Muscle layer of duodenum (tissue), 2 donors: ENCODE data around the gene PAK5.

Experiments used
- H3K27ac ChIP-seq: one replicate; pipeline ENCODE4 v1.7.0; 2013; ENCODE audit warnings: mild to moderate bottlenecking, low read length
- H3K27me3 ChIP-seq: one replicate; pipeline ENCODE4 v1.7.0; 2013; ENCODE audit warnings: low read depth, mild to moderate bottlenecking, control low read depth, low read length
- H3K36me3 ChIP-seq, 2 donors: one replicate each; pipeline ENCODE4 v1.7.0; 2013; ENCODE audit warnings: low read length in 2 of 2, control low read depth in 1 of 2, mild to moderate bottlenecking in 1 of 2; ENCODE audit not compliant: insufficient read depth in 2 of 2, control insufficient read depth in 1 of 2
- H3K4me1 ChIP-seq, 2 donors: one replicate each; pipeline ENCODE4 v1.7.0; 2013; ENCODE audit warnings: low read length in 2 of 2, mild to moderate bottlenecking in 2 of 2, control low read depth in 1 of 2, moderate library complexity in 1 of 2; ENCODE audit not compliant: insufficient read depth in 2 of 2, control insufficient read depth in 1 of 2
- H3K4me3 ChIP-seq, 2 donors: one replicate each; pipeline ENCODE4 v1.7.0; 2013; ENCODE audit warnings: low read length in 2 of 2, low read depth in 1 of 2, mild to moderate bottlenecking in 1 of 2
- H3K9me3 ChIP-seq, 2 donors: one replicate each; pipeline ENCODE4 v1.7.0; 2013; ENCODE audit warnings: low read length in 2 of 2, control low read depth in 1 of 2, mild to moderate bottlenecking in 1 of 2; ENCODE audit not compliant: control insufficient read depth in 1 of 2
- donor health status: healthy.

Gene PAK5

DNA sequence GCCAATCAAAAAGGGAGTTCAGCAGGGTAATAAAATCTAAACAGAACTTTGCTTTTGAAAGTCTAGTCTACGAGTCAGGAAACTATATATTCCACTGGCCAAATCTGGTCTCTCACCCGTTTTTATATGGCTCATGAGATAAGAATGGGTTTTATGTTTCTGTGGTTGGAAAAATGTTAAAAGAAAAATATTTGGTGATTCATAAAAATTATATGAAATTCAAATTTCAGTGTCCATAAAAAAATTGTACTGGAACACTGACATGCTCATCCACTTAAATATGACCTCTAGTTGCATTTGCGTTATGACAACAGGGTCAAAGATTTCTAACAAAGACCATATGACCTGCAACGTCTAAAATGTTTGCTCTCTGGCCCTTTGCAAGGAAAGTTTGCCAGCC, 346.8 kb downstream of the PAK5 start:
- Histone ChIP-seq H3K27ac (no peak overlapping the region), H3K4me3 (no peak overlapping the region), H3K9me3 (no peaks in the 10 kb centered on the region), H3K36me3 (no peaks in the 10 kb centered on the region), H3K27me3 (no peaks in the 10 kb centered on the region), H3K4me1 (no peaks in the 10 kb centered on the region)

DNA sequence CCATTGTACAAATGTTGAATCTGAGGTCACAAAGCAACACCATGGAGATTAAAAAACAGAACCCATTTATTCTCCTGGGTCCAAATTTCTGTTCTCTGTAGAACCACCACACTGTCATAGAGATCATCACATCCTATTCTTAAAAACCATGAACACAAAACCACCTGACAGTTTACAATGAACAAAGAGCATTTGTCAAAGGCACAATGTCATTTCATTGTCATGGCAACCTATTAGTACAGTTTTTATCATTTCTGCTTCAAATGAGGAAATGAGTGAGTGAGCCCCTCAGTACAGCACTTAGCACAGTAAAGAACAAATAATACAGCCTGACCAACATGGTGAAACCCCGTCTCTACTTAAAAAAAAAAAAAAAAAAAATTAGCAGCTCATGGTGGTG, 347.6 kb downstream of the PAK5 start:
- Histone ChIP-seq H3K36me3 (no peaks in the 10 kb centered on the region), H3K27ac (no peak overlapping the region), H3K9me3 (no peaks in the 10 kb centered on the region), H3K27me3 (no peaks in the 10 kb centered on the region), H3K4me3 (no peak overlapping the region), H3K4me1 (no peaks in the 10 kb centered on the region)

DNA sequence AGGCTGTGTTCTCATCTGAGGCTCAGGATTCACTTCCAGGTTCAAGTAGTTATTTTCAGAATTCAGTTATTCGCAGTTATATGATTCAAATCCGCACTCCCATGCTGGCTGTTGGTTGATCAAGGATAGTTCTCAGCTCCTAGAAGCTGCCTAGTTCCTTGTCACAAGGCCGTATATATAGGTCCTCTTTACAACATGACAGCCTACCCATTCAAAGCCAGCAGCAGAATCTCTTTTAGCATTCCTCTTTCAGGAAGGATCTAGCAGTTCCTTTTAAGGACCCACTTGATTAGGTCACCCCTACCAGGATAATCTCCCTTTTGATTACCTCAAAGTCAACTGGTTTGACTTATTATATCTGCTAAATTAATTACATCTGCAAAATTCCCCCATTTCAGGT, 348.2 kb downstream of the PAK5 start:
- Histone ChIP-seq H3K9me3 (no peaks in the 10 kb centered on the region), H3K27me3 (no peaks in the 10 kb centered on the region), H3K27ac (no peak overlapping the region), H3K36me3 (no peaks in the 10 kb centered on the region), H3K4me1 (no peaks in the 10 kb centered on the region), H3K4me3 (no peak overlapping the region)

DNA sequence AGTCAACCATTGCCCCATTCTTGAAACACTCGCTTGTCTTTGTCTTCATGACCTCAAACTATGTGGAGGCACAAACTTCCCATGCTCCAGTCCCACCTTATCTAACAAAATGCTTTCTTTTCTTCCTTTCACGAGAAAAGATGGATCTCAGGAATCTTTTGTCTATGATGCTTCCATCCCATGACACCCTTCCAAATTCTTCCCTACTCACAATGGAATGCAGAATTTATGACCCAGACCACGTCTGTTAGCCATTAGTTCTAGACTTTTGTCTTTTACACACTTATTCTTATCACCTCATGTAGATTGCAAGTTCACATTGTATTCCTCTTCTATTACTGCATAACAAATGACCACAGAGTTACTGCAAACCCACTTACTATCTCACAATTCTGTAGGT, 348.7 kb downstream of the PAK5 start:
- H3K4me1 ChIP-seq, result no peaks in the 10 kb centered on the region
- no peak overlapping the region for H3K4me3 ChIP-seq
- H3K9me3 ChIP-seq, result no peaks in the 10 kb centered on the region
- no peaks in the 10 kb centered on the region for H3K27me3 ChIP-seq
- no peaks in the 10 kb centered on the region for H3K36me3 ChIP-seq
- H3K27ac ChIP-seq, result no peak overlapping the region

DNA sequence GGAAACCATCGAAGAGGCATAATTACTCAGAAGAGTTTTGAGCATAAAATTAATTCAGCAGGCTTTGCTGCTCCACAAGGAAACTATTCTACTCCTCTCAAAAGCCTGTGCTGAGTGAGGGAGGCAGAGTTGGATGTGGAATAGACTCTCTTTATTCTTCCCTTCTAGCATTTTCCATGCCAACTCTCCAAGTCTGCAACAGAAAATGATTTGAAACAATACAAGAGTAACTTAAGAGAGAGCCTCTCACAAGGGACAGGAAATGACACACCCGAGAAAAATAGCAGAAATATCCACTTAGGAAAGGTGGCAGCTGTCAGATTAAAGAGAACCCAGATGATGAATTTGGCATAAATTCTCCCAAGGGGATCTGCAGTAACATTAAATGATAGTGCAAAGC, 350.8 kb downstream of the PAK5 start:
- Histone ChIP-seq H3K9me3 (no peaks in the 10 kb centered on the region), H3K36me3 (no peaks in the 10 kb centered on the region), H3K4me1 (no peaks in the 10 kb centered on the region), H3K27ac (no peak overlapping the region), H3K27me3 (no peaks in the 10 kb centered on the region), H3K4me3 (no peak overlapping the region)
